ENCODE measurements around the gene DPEP3.
"Not testable (repeated sequence)": the region's sequence is repeated elsewhere in the genome, so short reads cannot be mapped to it uniquely, and the experiment has no call there.

Gene DPEP3

GRCh38 chr16:67979955-67980678, at the start of gene DPEP3:
DPEP3 (minus strand) TSS chr16:67980499; CDS start chr16:67980380, 119 bp downstream.
- no peak for DNase-seq

GRCh38 chr16:68028996-68029395, 48.7 kb upstream of the DPEP3 start:
- no peak for DNase-seq

GRCh38 chr16:68022728-68023537, 42.6 kb upstream of the DPEP3 start, which contains the start of the genes DDX28 and DUS2:
DDX28 (minus strand) TSS chr16:68023232; CDS start chr16:68023202, 30 bp downstream.
DUS2 (plus strand) TSS chr16:68023284; CDS start chr16:68038024, 14,740 bp downstream.
- DNase-seq, result peak; percentile 95

- no peak for DNase-seq
Measured at GRCh38 chr16:68022278-68022727, 42.0 kb upstream of the DPEP3 start.

GRCh38 chr16:68021490-68021889, 41.2 kb upstream of the DPEP3 start:
- DNase-seq, result no peak

- DNase-seq, result no peak
Measured at GRCh38 chr16:68019167-68019680, 38.9 kb upstream of the DPEP3 start.

GRCh38 chr16:68015681-68016080, 35.4 kb upstream of the DPEP3 start, which contains the start of gene DPEP2NB:
DPEP2NB (minus strand) TSS chr16:68015911; CDS start chr16:68015770, 141 bp downstream.
- no peak for DNase-seq

- DNase-seq, result no peak
Measured at GRCh38 chr16:68013440-68013839, 33.1 kb upstream of the DPEP3 start.

GRCh38 chr16:68009872-68010271, 29.6 kb upstream of the DPEP3 start:
- not testable (repeated sequence) for DNase-seq

GRCh38 chr16:68009157-68009735, 28.9 kb upstream of the DPEP3 start:
- DNase-seq, result no peak

- DNase-seq, result peak; percentile 24
Measured at GRCh38 chr16:68005786-68006286, 25.5 kb upstream of the DPEP3 start.

GRCh38 chr16:68005211-68005610, 24.9 kb upstream of the DPEP3 start:
- no peak for DNase-seq

- DNase-seq, result no peak
Measured at GRCh38 chr16:68003031-68003430, 22.7 kb upstream of the DPEP3 start.

GRCh38 chr16:68000450-68000849, 20.2 kb upstream of the DPEP3 start:
- no peak for DNase-seq

- DNase-seq, result no peak
Measured at GRCh38 chr16:67999985-68000384, 19.7 kb upstream of the DPEP3 start.

GRCh38 chr16:67998779-67999688, 18.7 kb upstream of the DPEP3 start, which contains the start of gene DPEP2:
DPEP2 (minus strand) TSS chr16:67999484; CDS start chr16:67993212, 6,272 bp downstream.
- peak; percentile 37 for DNase-seq

GRCh38 chr16:67998231-67998778, 18.0 kb upstream of the DPEP3 start:
- DNase-seq, result not testable (repeated sequence)

GRCh38 chr16:67996666-67997065, 16.4 kb upstream of the DPEP3 start:
- DNase-seq, result no peak

- DNase-seq, result peak; percentile 38
Measured at GRCh38 chr16:67995423-67995822, 15.1 kb upstream of the DPEP3 start.

- not testable (repeated sequence) for DNase-seq
Measured at GRCh38 chr16:67994040-67994408, 13.7 kb upstream of the DPEP3 start.

All from activated naive CD4-positive, alpha-beta T cell treated with Interleukin-2 at 50 U/mL for 16 hours (primary cell).